Mesendoderm (in vitro differentiated cells): ENCODE measurements around the gene TRIM32.

Experiments
- DNase-seq: peaks from one replicate; pipeline ENCODE4 v3.0.0; 2013
- H2AK5ac ChIP-seq: 2 replicates; pipeline ENCODE4 v1.6.1; 2013; ENCODE audit warnings: low read length, inconsistent platforms
- H2BK120ac ChIP-seq: 2 replicates; pipeline ENCODE4 v1.6.1; 2013; ENCODE audit warnings: low read depth, mild to moderate bottlenecking, low read length, moderate library complexity, mixed read lengths
- H2BK15ac ChIP-seq: replicated peaks from 2 replicates; pipeline ENCODE4 v1.6.1; 2013; ENCODE audit warnings: low read depth, mild to moderate bottlenecking, moderate library complexity
- H2BK5ac ChIP-seq: 2 replicates; pipeline ENCODE4 v1.6.1; 2013; ENCODE audit warnings: low read length, inconsistent platforms
- H3K18ac ChIP-seq: 2 replicates; pipeline ENCODE4 v1.6.1; 2013; ENCODE audit warnings: mild to moderate bottlenecking, low read length, mixed read lengths
- H3K23ac ChIP-seq: one replicate; pipeline ENCODE4 v1.6.1; 2013; ENCODE audit warnings: low read length
- H3K27ac ChIP-seq: 2 replicates; pipeline ENCODE4 v1.5.1; 2013; ENCODE audit warnings: low read depth, mild to moderate bottlenecking, inconsistent platforms, low read length, moderate library complexity
- H3K27me3 ChIP-seq: 2 replicates; pipeline ENCODE4 v1.6.1; 2013; ENCODE audit warnings: low read length, control low read depth, mild to moderate bottlenecking, inconsistent platforms; ENCODE audit not compliant: insufficient read depth, poor library complexity
- H3K36me3 ChIP-seq: 2 replicates; pipeline ENCODE4 v1.6.1; 2013; ENCODE audit warnings: low read length, inconsistent platforms; ENCODE audit not compliant: control insufficient read depth, insufficient read depth
- H3K4ac ChIP-seq: one replicate; pipeline ENCODE4 v1.6.1; 2013; ENCODE audit warnings: low read depth, mild to moderate bottlenecking, low read length, moderate library complexity
- H3K4me1 ChIP-seq: 2 replicates; pipeline ENCODE4 v1.6.1; 2013; ENCODE audit warnings: low read depth, low read length, inconsistent platforms; ENCODE audit not compliant: control insufficient read depth
- H3K4me2 ChIP-seq: 2 replicates; pipeline ENCODE4 v1.6.1; 2013; ENCODE audit warnings: low read length
- H3K4me3 ChIP-seq: 2 replicates; pipeline ENCODE4 v1.5.1; 2013; ENCODE audit warnings: mild to moderate bottlenecking, low read length
- H3K56ac ChIP-seq: one replicate; pipeline ENCODE4 v1.6.1; 2013; ENCODE audit warnings: low read length
- H3K79me1 ChIP-seq: 2 replicates; pipeline ENCODE4 v1.6.1; 2013; ENCODE audit warnings: low read length, inconsistent platforms
- H3K79me2 ChIP-seq: 2 replicates; pipeline ENCODE4 v1.6.1; 2013; ENCODE audit warnings: mild to moderate bottlenecking, low read length; ENCODE audit not compliant: control insufficient read depth, insufficient read depth
- H3K9ac ChIP-seq: 2 replicates; pipeline ENCODE4 v1.6.1; 2013; ENCODE audit warnings: low read length, inconsistent platforms
- H4K5ac ChIP-seq: one replicate; pipeline ENCODE4 v1.6.1; 2013; ENCODE audit warnings: low read length
- H4K8ac ChIP-seq: one replicate; pipeline ENCODE4 v1.6.1; 2013; ENCODE audit warnings: low read depth, mild to moderate bottlenecking, control low read depth, low read length, moderate library complexity
- WGBS: extraction: QIAGEN DNeasy Blood & Tissue Kit; methylation state at CpG from one replicate; pipeline ENCODE4 v1.1.7; 2013; ENCODE audit warnings: low lambda C conversion rate, missing lambda C conversion rate; ENCODE audit not compliant: insufficient coverage; ENCODE audit errors: extremely low coverage; 5-methylcytosine and 5-hydroxymethylcytosine counted together

Gene TRIM32

DNA sequence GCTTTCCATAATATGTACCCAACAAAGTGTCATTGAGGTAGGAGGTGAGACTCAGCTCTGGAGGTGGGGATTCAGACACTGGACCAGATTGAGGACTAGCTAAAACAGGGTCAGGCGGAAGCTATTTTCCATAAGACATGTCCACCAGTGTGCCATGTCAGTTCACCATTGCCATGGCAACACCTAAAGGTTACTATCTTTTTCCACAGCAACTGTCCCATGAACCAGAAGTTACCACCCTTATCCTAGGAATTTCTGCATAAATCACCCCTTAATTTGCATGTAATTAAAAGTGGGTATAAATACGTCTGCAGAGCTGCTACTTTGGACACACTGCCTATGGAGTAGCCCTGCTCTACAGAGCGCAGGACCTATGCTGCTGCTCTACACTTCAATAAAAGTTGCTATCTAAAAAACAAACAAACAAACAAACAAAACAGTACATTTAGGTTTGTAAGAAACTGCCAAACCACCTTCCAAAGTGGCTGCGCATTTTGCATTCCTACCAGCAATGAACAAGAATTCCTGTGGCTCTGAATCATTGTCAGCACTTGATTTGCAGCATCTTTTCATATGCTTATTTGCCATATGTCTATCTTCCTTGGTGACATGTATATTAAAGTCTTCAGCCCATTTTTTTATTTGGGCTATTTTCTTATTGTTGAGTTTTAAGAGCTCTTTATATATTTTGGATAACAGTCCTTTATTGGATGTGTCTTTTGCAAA, 18.0 kb upstream of the TRIM32 start:
- Histone ChIP-seq H3K36me3 (no peaks in the 10 kb centered on the region), H4K5ac (no peak overlapping the region), H2BK5ac (no peak overlapping the region), H3K79me1 (no peaks in the 10 kb centered on the region), H3K9ac (no peak overlapping the region), H3K27ac (no peak overlapping the region), H3K27me3 (no peaks in the 10 kb centered on the region), H3K23ac (no peak overlapping the region), H3K79me2 (no peaks in the 10 kb centered on the region), H3K4me1 (no peaks in the 10 kb centered on the region), H3K18ac (no peak overlapping the region), H2BK120ac (no peak overlapping the region), H3K4me3 (no peak overlapping the region), H3K4me2 (no peak overlapping the region), H3K4ac (no peak overlapping the region), H2AK5ac (no peak overlapping the region), H4K8ac (no peak overlapping the region), H2BK15ac (no peak overlapping the region), H3K56ac (no peak overlapping the region)
- WGBS: no CpG with 5 or more reads among the region's 4 CpGs
- DNase-seq: no peak

DNA sequence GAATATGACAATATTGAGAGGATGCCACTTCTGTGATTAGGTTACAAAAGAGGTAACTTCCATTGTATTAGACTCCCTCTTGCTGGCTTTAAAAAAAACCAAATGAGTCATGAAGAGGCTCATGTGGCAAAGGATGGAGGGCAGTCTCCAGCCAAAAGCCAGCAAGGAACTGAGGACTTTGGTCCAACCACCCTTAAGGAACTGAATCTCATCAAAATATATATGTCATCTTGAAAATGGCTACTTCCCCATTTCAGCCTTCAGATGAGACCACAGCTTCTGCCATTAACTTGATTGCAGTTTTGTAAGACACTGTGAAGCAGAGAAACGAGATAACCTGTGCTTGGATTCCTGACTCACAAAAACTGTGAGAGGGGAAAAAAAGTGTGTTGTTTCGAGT, 15.5 kb upstream of the TRIM32 start:
- no peak overlapping the region for H2BK5ac ChIP-seq
- H3K9ac ChIP-seq: no peak overlapping the region
- H2AK5ac ChIP-seq: no peak overlapping the region
- no CpG with 5 or more reads among the region's 2 CpGs for WGBS
- H3K18ac ChIP-seq: no peak overlapping the region
- H3K27me3 ChIP-seq: no peaks in the 10 kb centered on the region
- DNase-seq: no peak
- no peak overlapping the region for H2BK15ac ChIP-seq
- no peak overlapping the region for H3K4ac ChIP-seq
- H3K56ac ChIP-seq: no peak overlapping the region
- no peak overlapping the region for H3K4me2 ChIP-seq
- no peak overlapping the region for H4K8ac ChIP-seq
- no peaks in the 10 kb centered on the region for H3K36me3 ChIP-seq
- H3K79me2 ChIP-seq: no peaks in the 10 kb centered on the region
- no peak overlapping the region for H2BK120ac ChIP-seq
- no peak overlapping the region for H3K23ac ChIP-seq
- H4K5ac ChIP-seq: no peak overlapping the region
- no peak overlapping the region for H3K27ac ChIP-seq
- no peak overlapping the region for H3K4me3 ChIP-seq
- H3K4me1 ChIP-seq: no peaks in the 10 kb centered on the region
- H3K79me1 ChIP-seq: no peaks in the 10 kb centered on the region

DNA sequence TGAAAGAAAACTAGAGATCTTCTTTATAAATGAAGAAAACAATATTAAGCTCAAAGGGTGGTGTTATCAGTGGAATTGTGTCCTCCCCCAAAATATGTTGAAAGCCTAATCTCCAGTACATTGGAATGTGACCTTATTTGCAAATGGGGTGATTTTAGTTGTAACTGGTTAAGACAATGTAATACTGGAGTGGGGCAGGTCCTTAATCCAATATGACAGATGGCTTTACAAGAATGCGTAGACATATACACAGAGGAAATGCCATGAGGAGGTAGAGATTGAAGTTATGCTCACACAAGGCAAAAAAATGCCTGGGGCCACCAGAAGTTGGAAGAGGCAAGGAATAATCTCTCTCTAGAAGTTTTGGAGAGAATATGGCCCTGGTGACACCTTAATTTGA, 13.7 kb upstream of the TRIM32 start:
- Histone ChIP-seq H3K23ac (no peak overlapping the region), H3K4me2 (no peak overlapping the region), H3K36me3 (no peaks in the 10 kb centered on the region), H3K79me1 (no peaks in the 10 kb centered on the region), H3K4ac (no peak overlapping the region), H3K79me2 (no peaks in the 10 kb centered on the region), H3K27ac (no peak overlapping the region), H3K27me3 (no peaks in the 10 kb centered on the region), H4K8ac (no peak overlapping the region), H2BK5ac (no peak overlapping the region), H2AK5ac (no peak overlapping the region), H3K18ac (no peak overlapping the region), H3K56ac (no peak overlapping the region), H3K4me3 (no peak overlapping the region), H3K9ac (no peak overlapping the region), H2BK15ac (no peak overlapping the region), H3K4me1 (no peaks in the 10 kb centered on the region), H2BK120ac (no peak overlapping the region), H4K5ac (no peak overlapping the region)
- WGBS: no CpG with 5 or more reads among the region's 1 CpG
- no peak for DNase-seq

DNA sequence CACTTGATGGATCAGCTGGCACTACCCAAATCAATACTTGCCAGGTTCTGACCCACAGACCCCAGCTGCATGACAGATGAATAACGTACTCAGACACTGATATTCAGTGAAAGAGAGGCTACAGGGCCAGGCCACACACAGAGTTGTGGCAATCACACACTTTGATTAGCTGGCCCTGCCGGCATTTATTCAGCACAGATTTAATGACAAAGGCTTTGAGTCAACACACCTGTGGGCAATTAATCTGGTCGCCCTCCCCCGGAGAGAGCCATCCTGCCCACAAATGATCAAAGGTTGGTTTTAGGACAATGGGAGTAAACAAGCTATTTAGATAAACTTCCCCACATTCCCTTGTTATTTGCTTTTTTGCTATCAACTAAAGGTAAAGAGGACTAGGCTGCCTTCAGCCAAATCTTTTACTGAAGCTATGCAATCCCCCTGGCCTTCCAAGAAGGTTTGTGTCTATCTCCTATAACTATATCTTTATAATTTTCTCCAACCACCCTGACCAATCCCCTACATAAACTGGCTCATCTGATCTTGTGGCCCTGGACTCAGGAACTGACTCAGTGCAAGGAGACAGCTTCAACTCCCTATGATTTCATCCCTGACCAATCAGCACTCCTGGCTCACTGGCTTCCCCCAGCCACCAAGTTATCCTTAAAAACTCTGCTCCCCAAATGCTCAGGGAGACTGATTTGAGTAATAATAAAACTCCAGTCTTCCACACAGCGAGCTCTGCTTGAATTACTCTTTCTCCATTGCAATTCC, 12.7 kb upstream of the TRIM32 start:
- no peak overlapping the region for H2BK5ac ChIP-seq

DNA sequence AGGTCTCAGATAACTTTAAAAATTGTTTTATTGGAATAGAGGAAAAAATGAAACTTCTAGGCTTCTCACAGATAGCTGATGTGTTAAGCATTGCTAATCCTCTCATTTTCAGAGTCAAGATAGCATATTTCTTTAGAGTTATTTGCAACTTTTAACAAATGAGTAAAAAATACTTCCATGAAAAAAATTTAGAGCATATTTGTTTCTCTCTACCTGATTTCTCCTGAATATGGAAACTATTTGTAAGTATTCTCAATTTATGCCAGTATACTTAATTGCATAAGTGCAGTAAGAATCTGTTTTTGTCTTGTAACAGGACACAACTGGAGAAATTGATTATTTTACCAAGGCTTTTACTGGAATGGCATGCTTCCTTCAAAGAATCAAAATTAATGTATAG, 3.6 kb upstream of the TRIM32 start:
- H3K36me3 ChIP-seq: no peaks in the 10 kb centered on the region
- no peak overlapping the region for H4K8ac ChIP-seq
- H3K79me1 ChIP-seq: peaks cover 6% of the 10 kb centered on the region
- no peak overlapping the region for H3K4me3 ChIP-seq
- H2BK120ac ChIP-seq: no peak overlapping the region
- no peak overlapping the region for H3K9ac ChIP-seq
- no peak overlapping the region for H3K18ac ChIP-seq
- no peak overlapping the region for H3K23ac ChIP-seq
- H3K27ac ChIP-seq: no peak overlapping the region
- peaks cover 6% of the 10 kb centered on the region for H3K4me1 ChIP-seq
- no peak overlapping the region for H2AK5ac ChIP-seq
- no peak overlapping the region for H3K4ac ChIP-seq
- peak; percentile 26 for DNase-seq
- H3K4me2 ChIP-seq: no peak overlapping the region
- no peak overlapping the region for H2BK5ac ChIP-seq
- H3K79me2 ChIP-seq: peaks cover 4% of the 10 kb centered on the region
- no peak overlapping the region for H2BK15ac ChIP-seq
- H3K56ac ChIP-seq: no peak overlapping the region
- no peaks in the 10 kb centered on the region for H3K27me3 ChIP-seq
- H4K5ac ChIP-seq: no peak overlapping the region

More for the DNA sequence above, 12.7 kb upstream of the TRIM32 start:
- Histone ChIP-seq H3K9ac (no peak overlapping the region), H2BK120ac (no peak overlapping the region), H3K18ac (no peak overlapping the region), H4K5ac (no peak overlapping the region), H3K27me3 (no peaks in the 10 kb centered on the region), H3K36me3 (no peaks in the 10 kb centered on the region), H3K79me1 (no peaks in the 10 kb centered on the region), H2BK15ac (no peak overlapping the region), H3K4me3 (no peak overlapping the region), H2AK5ac (no peak overlapping the region), H3K56ac (no peak overlapping the region), H3K23ac (no peak overlapping the region), H3K4me1 (no peaks in the 10 kb centered on the region), H3K27ac (no peak overlapping the region), H3K4ac (no peak overlapping the region), H3K79me2 (no peaks in the 10 kb centered on the region), H3K4me2 (no peak overlapping the region), H4K8ac (no peak overlapping the region)
- no peak for DNase-seq
- no CpG with 5 or more reads among the region's 5 CpGs for WGBS
